ENCODE data around the gene C9orf152.

DNA sequence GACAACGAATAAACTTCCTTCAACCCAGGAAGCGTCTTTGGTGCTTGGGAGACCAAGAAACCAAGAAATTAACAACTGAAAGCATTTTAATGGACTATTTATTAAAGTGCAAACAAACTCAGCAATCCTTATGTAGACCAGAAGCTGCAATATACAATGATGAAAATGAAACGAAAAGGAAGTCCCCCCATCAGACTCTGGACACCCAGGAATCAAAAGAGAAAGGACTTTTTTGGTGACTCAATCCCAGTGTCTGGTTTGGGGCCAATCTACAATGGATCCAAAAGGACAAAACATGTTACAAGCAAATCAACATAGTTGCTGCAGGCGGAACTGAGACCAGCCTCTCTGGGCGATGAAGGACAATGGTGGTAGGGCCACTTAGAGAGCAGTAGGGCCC lies 39.5 kb downstream of the C9orf152 start:
- TF ChIP-seq, protein P1, sequence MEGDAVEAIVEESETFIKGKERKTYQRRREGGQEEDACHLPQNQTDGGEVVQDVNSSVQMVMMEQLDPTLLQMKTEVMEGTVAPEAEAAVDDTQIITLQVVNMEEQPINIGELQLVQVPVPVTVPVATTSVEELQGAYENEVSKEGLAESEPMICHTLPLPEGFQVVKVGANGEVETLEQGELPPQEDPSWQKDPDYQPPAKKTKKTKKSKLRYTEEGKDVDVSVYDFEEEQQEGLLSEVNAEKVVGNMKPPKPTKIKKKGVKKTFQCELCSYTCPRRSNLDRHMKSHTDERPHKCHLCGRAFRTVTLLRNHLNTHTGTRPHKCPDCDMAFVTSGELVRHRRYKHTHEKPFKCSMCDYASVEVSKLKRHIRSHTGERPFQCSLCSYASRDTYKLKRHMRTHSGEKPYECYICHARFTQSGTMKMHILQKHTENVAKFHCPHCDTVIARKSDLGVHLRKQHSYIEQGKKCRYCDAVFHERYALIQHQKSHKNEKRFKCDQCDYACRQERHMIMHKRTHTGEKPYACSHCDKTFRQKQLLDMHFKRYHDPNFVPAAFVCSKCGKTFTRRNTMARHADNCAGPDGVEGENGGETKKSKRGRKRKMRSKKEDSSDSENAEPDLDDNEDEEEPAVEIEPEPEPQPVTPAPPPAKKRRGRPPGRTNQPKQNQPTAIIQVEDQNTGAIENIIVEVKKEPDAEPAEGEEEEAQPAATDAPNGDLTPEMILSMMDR (IDR thresholded peaks at IDR 0.05 in 8 of 11, conservative IDR thresholded peaks at IDR 0.05 in 3 of 11) = no peak
- no peak for TF ChIP-seq POLR2AphosphoS5 (IDR thresholded peaks at IDR 0.05)

Data from spleen (tissue), 7 donors.